HEK293 (cell line): ENCODE measurements around the gene CLP1.
A peak's percentile ranks its signal among the peaks of the same experiment; 100 is the strongest.

Experiments used
- CTCF ChIA-PET: fragments of 350-600 bp; formaldehyde crosslinking; extraction: SDS; loops from one replicate; lab custom pipeline; 2021; ENCODE audit warnings: antibody characterized with exemption; lab: Yijun Ruan, JAX
- POLR2A ChIA-PET: fragments of 300-600 bp; formaldehyde crosslinking; extraction: SDS; loops from one replicate; lab custom pipeline; 2020; ENCODE audit warnings: antibody characterized with exemption, inconsistent platforms; lab: Yijun Ruan, JAX
- H3K27ac ChIP-seq: fragments of 200-500 bp; sonication (Bioruptor generic); 2 replicates; pipeline ENCODE4 v1.5.1; 2014; ENCODE audit warnings: low read depth, low read length, control low read depth, inconsistent platforms; ENCODE audit errors: extremely low read depth
- H3K36me3 ChIP-seq, 2 experiments: fragments of 200-500 bp in 1 of 2; sonication (Bioruptor generic) in 1 of 2; 1 replicate in 1 of 2; 2 replicates in 1 of 2; pipeline ENCODE4 v1.5.1; 2014 to 2017; ENCODE audit warnings: inconsistent platforms in 2 of 2, low read length in 2 of 2; ENCODE audit not compliant: control insufficient read depth in 2 of 2, insufficient read depth in 1 of 2
- H3K4me1 ChIP-seq: fragments of 200-500 bp; sonication (Bioruptor generic); 2 replicates; pipeline ENCODE4 v1.5.1; 2014; ENCODE audit warnings: mild to moderate bottlenecking, low read length, inconsistent platforms; ENCODE audit not compliant: control insufficient read depth, insufficient read depth
- H3K4me3 ChIP-seq: 2 replicates; pipeline ENCODE4 v1.5.1; 2011; ENCODE audit warnings: low read depth, mild to moderate bottlenecking, control low read depth, low read length, moderate library complexity
- H3K9me3 ChIP-seq: fragments of 200-500 bp; sonication (Bioruptor generic); 2 replicates; pipeline ENCODE4 v1.5.1; 2014; ENCODE audit warnings: low read depth, low read length, inconsistent platforms; ENCODE audit not compliant: control insufficient read depth, insufficient read depth
- GLI4 ChIP-seq: fragments of 450-650 bp; formaldehyde crosslinking; IDR thresholded peaks from 2 replicates; pipeline ENCODE4 v1.5.1; 2016; ENCODE audit warnings: missing biosample characterization, missing genetic modification characterization
- GLIS2 ChIP-seq: fragments of 450-650 bp; formaldehyde crosslinking; IDR thresholded peaks from 2 replicates; pipeline ENCODE4 v1.5.1; 2016; ENCODE audit warnings: missing biosample characterization, missing genetic modification characterization
- IKZF3 ChIP-seq: fragments of 450-650 bp; IDR thresholded peaks from 2 replicates; pipeline ENCODE4 v1.5.0; 2018; ENCODE audit warnings: missing biosample characterization, mild to moderate bottlenecking, missing genetic modification characterization, moderate library complexity
- PRDM1 ChIP-seq: fragments of 450-650 bp; formaldehyde crosslinking; IDR thresholded peaks from 2 replicates; pipeline ENCODE4; 2016; ENCODE audit warnings: missing biosample characterization, missing genetic modification characterization
- RBAK ChIP-seq: fragments of 450-650 bp; formaldehyde crosslinking; IDR thresholded peaks from 2 replicates; pipeline ENCODE4 v1.5.1; 2016; ENCODE audit warnings: missing biosample characterization, missing genetic modification characterization
- SETDB1 ChIP-seq: IDR thresholded peaks from one replicate; pipeline ENCODE4 v1.6.1; 2017; ENCODE audit warnings: mild to moderate bottlenecking, low read length, moderate library complexity, mixed read lengths; ENCODE audit not compliant: insufficient read length
- TRIM28 ChIP-seq: IDR thresholded peaks from 2 replicates; pipeline ENCODE4 v1.6.1; 2011; ENCODE audit warnings: low read length, control low read depth, borderline replicate concordance
- ZBTB11 ChIP-seq: fragments of 450-650 bp; formaldehyde crosslinking; conservative IDR thresholded peaks from 2 replicates; pipeline ENCODE4 v1.5.1; 2016; ENCODE audit warnings: low read depth, missing biosample characterization, missing genetic modification characterization
- ZFP3 ChIP-seq: fragments of 450-650 bp; formaldehyde crosslinking; IDR thresholded peaks from 2 replicates; pipeline ENCODE4 v1.5.1; 2016; ENCODE audit warnings: low read depth, missing biosample characterization, missing genetic modification characterization
- ZIC2 ChIP-seq: fragments of 450-650 bp; formaldehyde crosslinking; IDR thresholded peaks from 2 replicates; pipeline ENCODE4 v1.5.1; 2016; ENCODE audit warnings: missing biosample characterization, missing genetic modification characterization
- ZNF148 ChIP-seq: fragments of 450-650 bp; formaldehyde crosslinking; IDR thresholded peaks from 2 replicates; pipeline ENCODE4 v1.5.0; 2017; ENCODE audit warnings: missing biosample characterization, missing genetic modification characterization, borderline replicate concordance
- ZNF155 ChIP-seq: fragments of 450-650 bp; formaldehyde crosslinking; IDR thresholded peaks from 2 replicates; pipeline ENCODE4 v1.5.1; 2016; ENCODE audit warnings: missing biosample characterization, missing genetic modification characterization
- ZNF175 ChIP-seq: fragments of 450-650 bp; formaldehyde crosslinking; IDR thresholded peaks from 2 replicates; pipeline ENCODE4 v1.5.1; 2016; ENCODE audit warnings: missing biosample characterization, missing genetic modification characterization
- ZNF211 ChIP-seq: fragments of 450-650 bp; formaldehyde crosslinking; IDR thresholded peaks from 2 replicates; pipeline ENCODE4 v1.5.1; 2016; ENCODE audit warnings: low read depth, missing biosample characterization, missing genetic modification characterization
- ZNF302 ChIP-seq: fragments of 450-650 bp; formaldehyde crosslinking; IDR thresholded peaks from 2 replicates; pipeline ENCODE4 v1.5.1; 2016; ENCODE audit warnings: missing biosample characterization, missing genetic modification characterization, low read depth
- ZNF366 ChIP-seq: fragments of 450-650 bp; formaldehyde crosslinking; conservative IDR thresholded peaks from 2 replicates; pipeline ENCODE4 v1.5.1; 2016; ENCODE audit warnings: missing biosample characterization, missing genetic modification characterization
- ZNF48 ChIP-seq: fragments of 450-650 bp; formaldehyde crosslinking; IDR thresholded peaks from 2 replicates; pipeline ENCODE4 v1.5.1; 2016; ENCODE audit warnings: missing biosample characterization, missing genetic modification characterization
- ZNF544 ChIP-seq: fragments of 450-650 bp; formaldehyde crosslinking; IDR thresholded peaks from 2 replicates; pipeline ENCODE4 v1.5.0; 2017; ENCODE audit warnings: missing biosample characterization, missing genetic modification characterization
- ZNF558 ChIP-seq: fragments of 450-650 bp; formaldehyde crosslinking; IDR thresholded peaks from 2 replicates; pipeline ENCODE4 v1.5.1; 2016; ENCODE audit warnings: missing biosample characterization, missing genetic modification characterization
- ZNF580 ChIP-seq: fragments of 450-650 bp; formaldehyde crosslinking; IDR thresholded peaks from 2 replicates; pipeline ENCODE4 v1.5.1; 2016; ENCODE audit warnings: missing biosample characterization, missing genetic modification characterization
- ZNF624 ChIP-seq: fragments of 450-650 bp; formaldehyde crosslinking; IDR thresholded peaks from 2 replicates; pipeline ENCODE4 v1.5.1; 2017; ENCODE audit warnings: missing biosample characterization, missing genetic modification characterization
- ZNF692 ChIP-seq: fragments of 450-650 bp; formaldehyde crosslinking; IDR thresholded peaks from 2 replicates; pipeline ENCODE4 v1.5.1; 2016; ENCODE audit warnings: missing biosample characterization, missing genetic modification characterization
- ZSCAN16 ChIP-seq: fragments of 450-650 bp; formaldehyde crosslinking; IDR thresholded peaks from 2 replicates; pipeline ENCODE4 v1.5.1; 2016; ENCODE audit warnings: missing biosample characterization, missing genetic modification characterization
- ZSCAN5A ChIP-seq: fragments of 450-650 bp; formaldehyde crosslinking; IDR thresholded peaks from 2 replicates; pipeline ENCODE4 v1.5.1; 2016; ENCODE audit warnings: missing biosample characterization, missing genetic modification characterization

CLP1 gene

GRCh38 chr11:57663975-57664374 is 6.4 kb downstream of the CLP1 start:
- POLR2A ChIA-PET = no interaction called here
- peaks cover 0 to 38% of the 10 kb centered on the region in 2 experiments; a peak in 2 of 3 replicates for H3K36me3 ChIP-seq
- H3K27ac ChIP-seq = no peak overlapping the region
- no peaks in the 10 kb centered on the region for H3K9me3 ChIP-seq
- no peaks in the 10 kb centered on the region for H3K4me1 ChIP-seq
- no peak overlapping the region for H3K4me3 ChIP-seq
- CTCF ChIA-PET = interaction anchor here (0.7 to 1.2 kb wide), 3 partner anchors 20 to 206 kb away, joined by 3 to 4 read pairs (median 4); no protein-coding TSS in a partner anchor
- no peak for TF ChIP-seq RBAK (tag by site-specific recombination)
- TF ChIP-seq PRDM1 (tag by site-specific recombination) = peak; percentile 81
- TF ChIP-seq ZNF366 (tag by site-specific recombination) = peak; percentile 77
- TF ChIP-seq ZFP3 (tag by site-specific recombination) = no peak

- ChIA-PET POLR2A (interaction anchor here (0.7 to 1.1 kb wide), 4 partner anchors 9 to 1893 kb away, joined by 3 to 6 read pairs (median 4); partner anchors contain the start of genes CLP1 and SELENOH), CTCF (interaction anchor here (0.8 to 1.2 kb wide), 2 partner anchors 15 to 27 kb away, joined by 3 to 5 read pairs; no protein-coding TSS in a partner anchor)
- Histone ChIP-seq H3K27ac (peak overlapping the region; percentile 90), H3K9me3 (no peaks in the 10 kb centered on the region), H3K4me1 (no peaks in the 10 kb centered on the region), H3K4me3 (peak overlapping the region; percentile 67), H3K36me3 (peaks cover 0 to 21% of the 10 kb centered on the region in 2 experiments; a peak in 1 of 3 replicates)
- no peak for TF ChIP-seq ZNF175 (tag by site-specific recombination)
- no peak for TF ChIP-seq GLI4
- TF ChIP-seq ZSCAN16 (tag by site-specific recombination) = no peak
- peak; percentile 93 for TF ChIP-seq ZBTB11 (tag by site-specific recombination)
- no peak for TF ChIP-seq ZSCAN5A (tag by site-specific recombination)
- no peak for TF ChIP-seq ZNF48 (tag by site-specific recombination)
- no peak for TF ChIP-seq GLIS2 (tag by site-specific recombination)
- no peak for TF ChIP-seq ZNF155
- TF ChIP-seq TRIM28 = 0 out of 2 replicates have a peak, but pooled peaks have one; percentile 11
- TF ChIP-seq ZNF692 (tag by site-specific recombination) = 0 out of 2 replicates have a peak, but pooled peaks have one; percentile 15
- no peak for TF ChIP-seq ZNF544
- no peak for TF ChIP-seq ZNF624 (tag by site-specific recombination)
- TF ChIP-seq IKZF3 = no peak
- no peak for TF ChIP-seq PRDM1 (tag by site-specific recombination)
- TF ChIP-seq ZNF580 (tag by site-specific recombination) = peak; percentile 15; the same call in 1 of the 2 replicates
- no peak for TF ChIP-seq SETDB1
- TF ChIP-seq ZNF148 (tag by site-specific recombination) = no peak
- TF ChIP-seq ZIC2 (tag by site-specific recombination) = no peak
- no peak for TF ChIP-seq ZNF302
- no peak for TF ChIP-seq ZNF211 (tag by site-specific recombination)
- no peak for TF ChIP-seq ZNF558 (tag by site-specific recombination)
Measured at GRCh38 chr11:57667117-57667735, 9.7 kb downstream of the CLP1 start.
